Fibroblast of villous mesenchyme (primary cell): ENCODE measurements around the gene MAD1L1. TPM values are rescaled to one million over a fixed set of nuclear protein-coding genes. Genes with fewer than 3 reads are reported as not detected.

Experiments
- DNase-seq: peaks from one replicate; pipeline ENCODE4 v3.0.0-alpha.2; 2010; ENCODE audit warnings: low read depth
- H3K4me3 ChIP-seq: 2 replicates; pipeline ENCODE4 v1.5.1; 2011; ENCODE audit warnings: low read depth, mild to moderate bottlenecking, low read length
- total RNA-seq: library from RNA; depleted of rRNA; stranded (reverse); fragments of >200 nt; gene quantifications from 2 replicates; pipeline ENCODE4 v1.2.3, GENCODE V29; 2012
- TF ChIP-seq, protein P1 (sequence below): IDR thresholded peaks from 2 replicates; pipeline ENCODE4 v1.5.1; 2012; ENCODE audit warnings: low read depth, mild to moderate bottlenecking, low read length; ENCODE audit not compliant: insufficient read depth

The MAD1L1 gene
- total RNA-seq, 1 donor = 43.6 TPM

DNA sequence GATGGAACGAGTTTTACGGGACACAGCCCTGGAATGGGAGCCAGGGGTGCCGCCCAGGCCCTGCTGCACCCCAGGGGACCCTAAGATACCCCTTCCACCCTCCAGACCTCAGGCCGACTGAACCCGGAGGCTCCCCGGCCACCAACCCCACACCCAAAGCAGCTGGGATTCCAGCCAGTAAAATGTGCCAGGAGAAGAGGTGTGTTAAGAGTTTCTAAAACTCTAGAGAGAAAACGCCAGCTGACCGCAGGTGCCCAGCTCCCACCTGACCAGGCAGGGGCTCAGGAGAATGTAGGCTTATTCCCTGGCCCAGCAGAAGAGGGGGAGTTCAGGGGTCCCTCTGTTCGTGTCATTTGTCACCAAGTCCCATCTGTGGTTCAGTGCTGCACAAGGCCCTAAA, 26.7 kb upstream of the MAD1L1 start:
- H3K4me3 ChIP-seq = no peak overlapping the region
- TF ChIP-seq, protein P1, sequence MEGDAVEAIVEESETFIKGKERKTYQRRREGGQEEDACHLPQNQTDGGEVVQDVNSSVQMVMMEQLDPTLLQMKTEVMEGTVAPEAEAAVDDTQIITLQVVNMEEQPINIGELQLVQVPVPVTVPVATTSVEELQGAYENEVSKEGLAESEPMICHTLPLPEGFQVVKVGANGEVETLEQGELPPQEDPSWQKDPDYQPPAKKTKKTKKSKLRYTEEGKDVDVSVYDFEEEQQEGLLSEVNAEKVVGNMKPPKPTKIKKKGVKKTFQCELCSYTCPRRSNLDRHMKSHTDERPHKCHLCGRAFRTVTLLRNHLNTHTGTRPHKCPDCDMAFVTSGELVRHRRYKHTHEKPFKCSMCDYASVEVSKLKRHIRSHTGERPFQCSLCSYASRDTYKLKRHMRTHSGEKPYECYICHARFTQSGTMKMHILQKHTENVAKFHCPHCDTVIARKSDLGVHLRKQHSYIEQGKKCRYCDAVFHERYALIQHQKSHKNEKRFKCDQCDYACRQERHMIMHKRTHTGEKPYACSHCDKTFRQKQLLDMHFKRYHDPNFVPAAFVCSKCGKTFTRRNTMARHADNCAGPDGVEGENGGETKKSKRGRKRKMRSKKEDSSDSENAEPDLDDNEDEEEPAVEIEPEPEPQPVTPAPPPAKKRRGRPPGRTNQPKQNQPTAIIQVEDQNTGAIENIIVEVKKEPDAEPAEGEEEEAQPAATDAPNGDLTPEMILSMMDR = no peak
- no peak for DNase-seq

DNA sequence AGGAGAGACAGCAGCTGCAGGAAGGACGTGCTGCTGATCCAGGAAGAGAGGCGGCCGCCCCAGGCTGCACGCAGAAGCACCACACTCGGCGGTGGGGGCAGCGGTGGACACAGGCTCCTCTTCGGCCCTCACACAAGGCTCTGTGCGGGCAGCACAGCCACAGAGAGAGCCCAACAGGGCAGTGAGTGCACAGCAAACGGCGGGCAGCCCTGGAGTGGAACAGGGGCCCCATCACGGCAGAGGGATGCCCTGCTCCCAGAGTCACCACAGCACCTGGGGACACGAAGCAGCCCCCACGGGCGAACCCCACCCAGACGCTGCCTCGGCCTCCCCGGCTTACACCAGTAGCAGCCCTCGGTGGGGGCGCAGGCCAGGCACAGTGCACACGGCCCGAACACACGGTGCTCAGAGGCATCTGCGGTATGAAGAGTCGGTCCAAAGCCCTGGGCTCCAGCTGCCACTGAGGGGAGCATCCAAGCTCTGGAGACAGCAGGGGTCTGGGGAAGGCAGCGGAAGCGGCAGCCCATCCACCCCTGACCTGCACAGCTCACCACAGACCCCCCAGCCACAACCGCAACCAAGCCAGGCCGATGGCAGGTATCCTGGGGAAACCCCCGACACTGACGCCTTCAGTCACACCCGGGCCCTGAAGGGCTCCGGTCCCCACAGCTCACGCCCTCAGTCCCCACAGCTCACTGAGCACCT, 26.1 kb upstream of the MAD1L1 start:
- H3K4me3 ChIP-seq = no peak overlapping the region
- no peak for DNase-seq
- TF ChIP-seq, protein P1 = no peak

DNA sequence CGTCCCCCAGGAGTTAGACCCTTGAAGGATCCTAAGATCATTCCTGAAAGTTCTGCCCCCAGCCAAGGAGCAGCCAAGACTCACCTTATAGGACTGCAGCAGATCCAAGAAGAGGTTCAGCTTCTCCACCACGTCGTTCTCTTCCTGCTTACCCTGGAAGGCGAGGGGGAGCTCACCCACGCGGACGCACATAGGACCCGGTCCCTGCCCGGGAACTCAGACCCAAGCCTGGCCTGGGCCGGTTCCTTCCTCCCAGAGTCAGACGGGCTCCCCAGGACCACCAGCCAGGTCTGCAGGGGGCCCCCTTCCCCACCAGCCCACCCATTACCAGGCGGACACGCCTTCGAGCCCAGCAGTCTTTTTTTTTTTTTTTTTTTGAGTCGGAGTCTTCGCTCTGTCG, 24.9 kb upstream of the MAD1L1 start:
- TF ChIP-seq, protein P1 = no peak
- H3K4me3 ChIP-seq = no peak overlapping the region
- no peak for DNase-seq

DNA sequence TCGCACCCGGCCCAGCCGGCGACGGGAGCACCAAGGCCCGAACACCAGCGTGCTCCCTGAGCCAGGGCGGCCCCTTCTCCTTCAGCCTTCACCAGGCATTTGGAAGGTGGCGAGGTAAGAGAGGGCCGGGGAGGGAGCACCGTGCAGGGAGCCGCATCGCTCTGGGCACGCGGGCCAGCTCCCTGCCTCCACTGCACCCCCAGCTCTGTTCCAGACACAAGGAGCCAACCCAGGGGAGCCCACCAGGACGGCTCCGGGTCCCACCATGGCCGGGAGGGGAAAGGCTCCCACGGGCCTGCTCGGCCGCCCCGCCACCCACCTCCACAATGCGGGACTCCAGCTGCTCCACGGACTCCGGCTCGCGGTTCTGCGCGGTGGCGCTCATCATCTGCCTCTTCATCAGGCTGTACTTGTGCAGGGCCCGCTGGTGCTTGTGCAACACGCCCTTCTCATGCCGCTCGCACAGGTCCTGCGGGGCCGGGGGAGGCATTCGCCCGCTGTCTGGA, 24.4 kb upstream of the MAD1L1 start:
- no peak overlapping the region for H3K4me3 ChIP-seq
- TF ChIP-seq, protein P1 = no peak
- DNase-seq = no peak

DNA sequence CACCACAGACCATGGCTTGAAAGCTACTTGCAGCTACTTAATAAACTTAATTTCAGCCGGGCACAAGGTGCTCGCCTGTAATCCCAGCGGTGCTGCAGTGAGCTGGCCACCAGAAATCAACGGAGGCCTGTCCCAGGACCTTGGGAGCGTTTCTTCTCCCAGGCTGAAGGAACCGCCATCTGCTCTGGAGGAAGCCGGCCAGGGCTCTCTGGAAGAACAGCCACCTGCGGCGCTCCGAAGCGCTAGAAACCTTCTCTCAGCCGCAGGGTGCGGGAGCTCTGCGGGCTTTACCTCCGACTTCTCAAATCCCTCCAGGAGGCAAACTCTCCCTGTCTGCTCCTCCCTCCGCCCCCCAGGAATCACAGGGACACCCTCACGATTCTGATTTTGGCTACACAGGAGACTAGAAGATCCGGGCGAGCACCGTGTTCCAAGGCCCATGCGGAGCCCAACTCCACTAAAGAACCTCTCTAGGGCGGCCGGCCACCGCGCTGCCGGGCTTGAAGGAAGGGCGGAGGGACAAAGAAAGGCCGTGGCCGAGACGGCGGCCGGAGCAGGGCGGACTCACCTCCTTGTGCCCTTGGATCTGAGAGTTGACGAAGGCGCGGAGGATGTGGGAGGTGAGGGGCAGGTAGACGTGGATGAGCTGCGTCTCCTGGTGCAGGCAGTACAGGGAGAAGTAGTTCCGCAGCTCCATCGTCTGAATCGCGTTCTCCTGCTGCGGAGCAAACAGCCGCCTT, 23.7 kb upstream of the MAD1L1 start:
- DNase-seq = no peak
- no peak overlapping the region for H3K4me3 ChIP-seq
- TF ChIP-seq, protein P1 = no peak

DNA sequence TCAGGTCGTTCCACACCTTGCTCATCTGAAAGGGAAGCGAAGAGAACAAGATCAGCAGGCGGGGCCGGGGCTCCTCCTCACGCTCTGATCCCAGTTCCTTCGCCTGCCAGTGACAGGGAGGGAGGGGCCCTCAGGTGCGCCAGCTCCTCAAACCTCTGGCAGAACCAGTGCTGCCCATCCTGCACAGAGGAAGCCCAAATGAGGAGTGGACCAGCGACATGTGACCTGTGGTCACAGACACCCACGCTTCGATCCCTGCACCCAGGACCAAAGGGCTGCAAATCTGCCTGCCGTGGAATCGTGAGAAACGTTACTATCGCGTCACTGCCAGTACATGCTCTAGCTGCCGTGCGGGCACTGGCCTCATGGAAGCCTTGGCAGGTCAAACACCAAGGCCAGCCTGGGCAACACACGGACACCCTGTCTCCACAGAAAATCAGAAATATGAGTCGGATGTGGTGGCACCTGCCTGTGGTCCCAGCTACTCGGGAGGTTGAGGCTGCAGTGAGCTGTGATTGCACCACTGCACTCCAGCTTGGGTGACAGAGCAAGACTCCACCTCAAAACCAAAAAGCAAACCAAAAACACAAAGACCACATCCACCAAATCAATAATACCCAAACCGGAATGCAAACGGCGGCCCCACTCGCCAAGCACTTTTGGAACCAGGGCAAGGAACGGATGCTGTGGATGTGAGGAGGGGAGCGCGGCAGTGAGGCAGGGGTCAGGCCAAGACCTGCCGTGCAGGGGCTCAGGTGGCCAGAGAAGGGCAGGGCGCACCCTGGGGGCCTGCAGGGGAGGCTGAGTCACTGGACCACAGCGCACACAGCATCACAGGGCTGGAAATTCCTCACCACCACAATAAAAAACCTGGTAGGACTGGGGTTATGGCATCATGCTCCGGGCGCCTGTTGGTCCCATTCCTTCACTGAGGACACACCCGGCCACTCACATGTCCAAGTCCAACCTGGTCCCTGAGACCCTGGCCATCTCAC, 22.7 kb upstream of the MAD1L1 start:
- TF ChIP-seq, protein P1 = no peak
- DNase-seq = no peak
- no peak overlapping the region for H3K4me3 ChIP-seq
